Measurements from ENCODE around the gene KLF7.
"Not testable (repeated sequence)": the region's sequence is repeated elsewhere in the genome, so short reads cannot be mapped to it uniquely, and the experiment has no call there.

The KLF7 gene

GRCh38 chr2:207061181-207061580, 104.6 kb downstream of the KLF7 start:
- no peak for DNase-seq (ENCODE audit: low spot score)

- DNase-seq (ENCODE audit: low spot score), result no peak
Measured at GRCh38 chr2:207055257-207055656, 110.5 kb downstream of the KLF7 start.

GRCh38 chr2:207054521-207054920, 111.2 kb downstream of the KLF7 start:
- no peak for DNase-seq (ENCODE audit: low spot score)

GRCh38 chr2:207051385-207051965, 114.3 kb downstream of the KLF7 start:
- DNase-seq (ENCODE audit: low spot score), result no peak

GRCh38 chr2:207049122-207049521, 116.6 kb downstream of the KLF7 start:
- no peak for DNase-seq (ENCODE audit: low spot score)

- no peak for DNase-seq (ENCODE audit: low spot score)
Measured at GRCh38 chr2:207048416-207048815, 117.3 kb downstream of the KLF7 start.

- no peak for DNase-seq (ENCODE audit: low spot score)
Measured at GRCh38 chr2:207046724-207047123, 119.0 kb downstream of the KLF7 start.

GRCh38 chr2:207045531-207045930, 120.2 kb downstream of the KLF7 start:
- no peak for DNase-seq (ENCODE audit: low spot score)

GRCh38 chr2:207044379-207045362, 121.1 kb downstream of the KLF7 start:
- no peak for DNase-seq (ENCODE audit: low spot score)

GRCh38 chr2:207042841-207043240, 122.9 kb downstream of the KLF7 start:
- no peak for DNase-seq (ENCODE audit: low spot score)

GRCh38 chr2:207041786-207042554, 123.8 kb downstream of the KLF7 start:
- DNase-seq (ENCODE audit: low spot score), result no peak

- DNase-seq (ENCODE audit: low spot score), result no peak
Measured at GRCh38 chr2:207041279-207041678, 124.5 kb downstream of the KLF7 start.

GRCh38 chr2:207040696-207041095, 125.1 kb downstream of the KLF7 start:
- no peak for DNase-seq (ENCODE audit: low spot score)

GRCh38 chr2:207039225-207039624, 126.5 kb downstream of the KLF7 start:
- no peak for DNase-seq (ENCODE audit: low spot score)

GRCh38 chr2:207038299-207038698, 127.4 kb downstream of the KLF7 start:
- DNase-seq (ENCODE audit: low spot score), result no peak

GRCh38 chr2:207037896-207038295, 127.9 kb downstream of the KLF7 start:
- no peak for DNase-seq (ENCODE audit: low spot score)

GRCh38 chr2:207037023-207037422, 128.7 kb downstream of the KLF7 start:
- DNase-seq (ENCODE audit: low spot score), result not testable (repeated sequence)

GRCh38 chr2:207035875-207036274, 129.9 kb downstream of the KLF7 start:
- no peak for DNase-seq (ENCODE audit: low spot score)

- no peak for DNase-seq (ENCODE audit: low spot score)
Measured at GRCh38 chr2:207032490-207032889, 133.3 kb downstream of the KLF7 start.
